ENCODE data around the gene SYTL4.

- no peak for TF ChIP-seq CTCF (IDR thresholded peaks at IDR 0.05; ENCODE audit: low read depth, low read length, poor library complexity, severe bottlenecking)
- TF ChIP-seq EZH2phosphoT487 (IDR thresholded peaks at IDR 0.05; ENCODE audit: borderline replicate concordance, low read length) = no peak
Observed at GRCh38 chrX:100659431-100660137, 72.3 kb downstream of the SYTL4 start.
